ENCODE measurements around the gene CCDC57.

The CCDC57 gene

DNA sequence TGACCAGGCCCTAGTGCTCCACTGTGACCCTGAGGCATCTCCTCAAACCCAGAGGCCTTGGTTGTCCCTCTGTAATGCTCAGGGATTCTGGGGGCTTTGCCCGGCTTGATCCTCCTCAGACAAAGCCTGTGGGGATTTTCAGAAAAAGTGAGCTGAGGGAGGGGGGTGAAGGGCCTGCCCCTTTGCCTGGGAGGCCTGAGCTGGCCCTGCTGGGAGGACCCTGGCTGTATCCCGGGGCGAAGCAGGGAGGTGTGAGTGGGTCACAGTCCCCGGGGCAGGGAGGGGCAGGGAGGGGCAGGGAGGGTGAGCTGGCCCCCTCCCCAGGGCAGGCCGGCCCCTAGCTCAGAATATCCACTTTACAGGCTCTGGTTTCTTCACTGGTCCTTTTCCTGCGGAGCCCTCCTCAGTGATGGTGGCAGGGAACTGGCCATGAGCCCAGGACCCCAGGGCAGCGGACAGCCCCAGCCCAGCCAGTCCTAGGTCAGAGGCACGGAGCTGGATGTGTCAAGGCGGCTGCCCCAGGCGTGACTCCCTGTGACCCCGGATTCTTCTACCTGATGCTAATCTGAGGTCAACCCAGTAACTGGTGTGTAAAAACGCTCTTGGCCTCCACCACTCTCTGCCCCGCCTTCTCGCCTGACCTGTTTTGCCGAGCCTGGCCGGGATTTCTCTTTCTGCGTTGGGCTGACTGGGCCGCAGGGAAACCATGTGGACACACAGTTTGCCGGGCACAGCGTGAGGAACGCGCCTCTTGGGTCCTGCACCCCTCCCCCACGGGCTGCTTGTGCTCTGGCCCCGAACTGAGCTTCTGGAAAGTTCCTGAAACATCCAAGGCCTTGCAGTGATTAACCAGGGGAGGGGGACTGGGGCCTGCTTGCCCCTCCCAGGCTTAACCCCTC is 108.8 kb downstream of the CCDC57 start:
- no peak for DNase-seq

DNA sequence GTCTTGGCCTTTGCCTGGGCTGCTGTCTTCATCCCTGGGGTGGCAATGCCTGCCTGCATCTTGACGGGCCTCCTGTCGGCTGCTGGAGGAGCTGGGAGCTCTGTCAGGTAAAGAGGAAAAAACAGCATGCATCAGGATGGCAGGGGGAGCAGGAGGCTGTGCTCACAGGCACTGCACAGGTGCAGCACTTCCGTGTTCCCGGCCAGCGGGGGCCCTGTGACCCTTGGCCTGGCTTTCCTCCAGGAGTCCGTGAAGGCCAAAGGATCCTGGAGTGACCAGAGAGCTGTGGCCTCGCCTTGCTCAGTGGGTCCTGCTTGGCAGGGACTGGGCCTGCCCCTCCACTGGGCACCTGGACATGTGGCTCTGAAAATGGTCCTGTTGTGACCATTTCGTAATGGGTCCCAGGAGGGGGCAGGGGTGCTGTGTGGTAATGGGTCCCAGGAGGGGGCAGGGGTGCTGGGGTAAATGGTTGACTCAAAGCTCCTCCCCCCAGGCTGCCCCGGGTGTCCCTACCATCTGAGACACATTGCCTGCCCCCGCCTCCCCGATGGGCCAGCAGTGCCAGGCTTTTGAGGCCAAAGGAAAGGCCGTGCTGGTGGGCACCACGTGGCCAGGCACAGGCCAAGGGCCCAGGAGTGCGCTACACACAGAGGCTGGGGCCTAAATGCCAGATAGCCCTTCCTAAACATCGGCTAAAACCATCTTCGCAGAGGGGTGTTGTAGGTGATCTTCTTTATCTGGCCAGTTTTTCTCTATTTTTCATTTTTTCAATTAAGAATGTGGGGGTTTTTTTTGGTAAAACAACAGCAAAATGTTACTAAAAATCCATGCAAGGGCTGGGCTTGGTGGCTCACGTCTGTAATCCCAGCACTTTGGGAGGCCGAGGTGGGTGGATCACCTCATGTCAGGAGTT is 110.6 kb downstream of the CCDC57 start:
- DNase-seq: no peak

DNA sequence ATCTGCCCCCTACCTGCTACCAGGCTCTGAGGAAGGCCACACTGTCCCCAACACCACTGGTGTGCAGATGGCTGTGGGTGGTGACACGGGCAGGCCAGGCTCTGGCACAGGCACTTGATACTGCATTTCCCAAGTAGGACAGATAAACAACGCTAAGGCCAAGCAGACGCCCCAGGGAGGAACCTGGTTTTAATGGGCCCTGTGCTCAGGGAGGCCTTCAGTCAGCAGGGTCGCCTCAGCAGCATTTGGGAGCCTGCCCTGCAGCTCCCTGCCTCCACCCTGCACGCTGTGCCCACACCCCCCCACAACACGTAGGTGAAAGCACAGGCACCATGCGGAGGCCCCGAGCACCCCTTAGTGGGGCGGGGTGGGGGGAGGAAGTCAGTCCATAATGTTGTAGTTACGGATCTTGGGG is 111.3 kb downstream of the CCDC57 start:
- DNase-seq: no peak

DNA sequence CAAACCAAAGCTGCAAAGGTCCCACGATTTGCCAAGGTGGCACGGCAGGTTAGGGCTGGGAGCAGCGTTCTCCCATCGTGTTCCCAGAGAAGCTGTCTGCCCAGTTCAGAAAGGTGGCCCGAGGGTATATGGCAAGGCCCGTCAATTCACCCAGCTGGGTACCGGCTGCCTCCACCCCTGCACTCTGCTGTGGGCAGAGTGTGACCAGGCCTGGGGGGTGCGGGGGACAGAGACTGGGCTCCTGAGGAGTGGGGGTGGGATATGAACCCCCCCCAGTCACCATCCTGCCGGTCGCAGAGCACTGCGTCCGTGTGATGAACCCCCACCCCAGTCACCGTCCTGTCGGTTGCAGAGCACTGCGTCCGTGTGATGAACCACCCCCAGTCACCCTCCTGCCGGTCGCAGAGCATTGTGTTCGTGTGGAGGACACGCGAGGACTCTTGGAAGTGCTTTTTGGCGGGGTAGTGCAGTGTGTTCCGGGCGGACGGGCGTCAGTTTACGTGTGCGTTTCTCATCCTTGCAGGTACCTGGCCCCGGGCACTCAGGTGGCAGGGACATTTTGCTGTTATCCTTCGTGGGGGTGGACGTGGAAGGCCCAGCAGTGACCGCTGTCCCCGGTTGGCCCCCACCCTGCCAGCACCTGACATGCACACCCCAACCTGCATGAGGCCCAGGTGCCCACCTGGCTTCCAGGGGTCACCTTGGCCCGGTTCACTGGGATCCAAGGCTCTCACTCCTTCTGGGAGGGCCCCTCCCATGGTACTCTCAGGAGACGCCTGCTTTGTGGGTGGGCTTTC is 111.9 kb downstream of the CCDC57 start:
- DNase-seq: no peak

DNA sequence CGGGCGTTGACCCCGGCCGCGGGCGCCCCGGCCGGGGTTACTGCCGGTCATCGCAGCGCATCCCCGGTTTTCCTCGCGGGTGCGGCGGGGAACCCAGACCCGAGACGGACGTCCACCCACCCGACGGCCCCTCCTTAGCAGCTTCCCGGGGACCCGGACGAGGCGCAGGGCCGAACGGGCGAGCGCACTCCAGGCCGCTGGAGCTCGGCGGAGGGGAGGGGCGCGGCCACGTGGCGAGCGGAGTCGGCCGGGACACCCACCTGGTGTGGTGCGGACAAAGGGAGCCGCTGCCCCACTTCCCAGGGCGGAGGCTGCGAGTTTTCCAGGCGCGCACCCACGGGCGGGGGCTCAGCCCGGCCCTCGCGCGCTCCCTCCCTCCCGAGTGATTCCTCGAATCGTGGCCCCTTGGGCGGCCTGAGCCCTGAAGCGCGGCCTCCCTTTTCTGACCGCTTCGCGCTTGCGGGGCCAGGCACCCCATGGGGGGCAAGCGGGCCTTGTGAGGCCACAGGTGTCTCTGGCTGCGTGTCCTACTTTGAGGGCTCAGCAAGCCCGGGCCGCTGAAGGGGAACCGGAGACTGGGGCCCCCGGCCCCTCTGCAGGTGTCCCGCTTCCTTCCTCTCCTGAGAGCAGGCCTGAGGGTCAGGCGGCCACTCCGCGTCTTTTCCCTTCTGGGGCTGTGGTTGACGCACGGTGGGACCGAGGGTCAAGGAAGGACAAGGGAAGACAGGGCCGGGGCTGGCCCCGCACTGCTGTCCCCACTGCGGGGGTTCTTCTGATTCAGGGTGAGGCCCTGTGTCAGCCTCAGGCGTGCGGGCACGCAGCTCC is 113.5 kb downstream of the CCDC57 start:
- no peak for DNase-seq

DNA sequence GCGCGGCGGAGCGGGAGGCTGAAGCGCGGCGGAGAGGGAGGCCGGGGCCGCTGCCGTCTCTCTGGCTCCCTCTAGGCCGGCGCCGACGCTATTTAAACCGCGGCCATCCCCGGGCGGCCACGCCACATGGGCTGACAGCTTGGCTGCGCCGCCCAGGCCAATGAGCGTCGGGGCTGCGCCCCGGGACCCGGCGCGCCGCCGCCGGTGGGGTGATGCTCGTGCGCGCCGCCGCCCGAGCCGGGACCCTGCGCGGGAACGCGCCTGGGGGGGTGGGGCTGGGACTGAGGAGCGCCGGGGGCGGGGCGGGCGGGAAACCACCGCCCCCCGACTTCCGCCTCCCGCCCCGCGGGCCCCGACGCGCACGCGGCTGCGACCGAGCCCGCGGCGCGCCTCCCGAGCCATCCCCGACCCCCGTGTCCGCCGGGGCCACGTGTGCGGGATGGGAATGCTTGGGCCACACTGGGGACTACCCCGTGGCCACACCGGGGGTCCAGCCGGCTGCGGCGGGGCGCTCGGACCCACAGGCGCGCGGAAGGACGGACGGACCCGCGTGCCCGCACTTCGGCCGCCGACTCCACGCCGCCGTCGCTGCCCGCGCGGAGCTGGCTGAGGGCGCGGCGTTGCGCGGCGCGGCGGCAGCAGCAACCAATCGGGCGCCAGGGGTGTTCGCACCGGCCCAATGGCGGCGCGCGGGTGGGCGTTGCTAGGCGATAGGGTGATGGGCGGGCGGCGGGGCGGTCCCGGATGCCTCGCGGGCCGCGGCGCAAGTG is 114.3 kb downstream of the CCDC57 start, which contains the start of gene FASN:
FASN (minus strand) TSS at position 68 of the 770 bp plus-strand sequence. CDS start 1,791 bp downstream, outside the sequence.
- peak; percentile 95 for DNase-seq

GRCh38 chr17:82097919-82098168 is 114.8 kb downstream of the CCDC57 start:
- DNase-seq: no peak

GRCh38 chr17:82097184-82097918 is 115.3 kb downstream of the CCDC57 start:
- DNase-seq: peak; percentile 25

DNA sequence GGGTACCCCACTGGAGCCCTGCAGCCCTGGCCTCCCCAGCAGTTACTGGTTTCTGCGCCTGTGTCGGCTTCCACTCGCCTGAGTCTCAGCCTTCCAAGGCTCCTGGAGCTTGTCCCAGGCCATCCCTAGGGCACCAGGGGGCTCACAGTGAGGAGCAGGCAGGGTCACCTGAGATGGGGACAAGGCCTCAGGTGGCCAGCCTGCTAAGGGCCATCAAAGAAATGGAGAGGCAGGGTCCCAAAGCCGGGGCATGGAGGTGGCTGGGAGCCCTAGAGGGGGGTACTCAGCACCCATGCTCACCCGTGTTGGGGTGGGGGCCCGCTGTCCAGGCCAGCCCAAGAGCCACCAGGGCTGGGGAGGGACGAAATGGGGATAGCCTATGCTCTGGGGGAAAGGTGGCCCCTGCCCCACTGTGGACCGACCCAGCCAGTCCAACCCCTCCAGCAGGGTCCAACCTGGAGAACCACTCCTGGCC is 115.9 kb downstream of the CCDC57 start:
- no peak for DNase-seq

GRCh38 chr17:82095777-82096708 is 116.6 kb downstream of the CCDC57 start:
- no peak for DNase-seq

DNA sequence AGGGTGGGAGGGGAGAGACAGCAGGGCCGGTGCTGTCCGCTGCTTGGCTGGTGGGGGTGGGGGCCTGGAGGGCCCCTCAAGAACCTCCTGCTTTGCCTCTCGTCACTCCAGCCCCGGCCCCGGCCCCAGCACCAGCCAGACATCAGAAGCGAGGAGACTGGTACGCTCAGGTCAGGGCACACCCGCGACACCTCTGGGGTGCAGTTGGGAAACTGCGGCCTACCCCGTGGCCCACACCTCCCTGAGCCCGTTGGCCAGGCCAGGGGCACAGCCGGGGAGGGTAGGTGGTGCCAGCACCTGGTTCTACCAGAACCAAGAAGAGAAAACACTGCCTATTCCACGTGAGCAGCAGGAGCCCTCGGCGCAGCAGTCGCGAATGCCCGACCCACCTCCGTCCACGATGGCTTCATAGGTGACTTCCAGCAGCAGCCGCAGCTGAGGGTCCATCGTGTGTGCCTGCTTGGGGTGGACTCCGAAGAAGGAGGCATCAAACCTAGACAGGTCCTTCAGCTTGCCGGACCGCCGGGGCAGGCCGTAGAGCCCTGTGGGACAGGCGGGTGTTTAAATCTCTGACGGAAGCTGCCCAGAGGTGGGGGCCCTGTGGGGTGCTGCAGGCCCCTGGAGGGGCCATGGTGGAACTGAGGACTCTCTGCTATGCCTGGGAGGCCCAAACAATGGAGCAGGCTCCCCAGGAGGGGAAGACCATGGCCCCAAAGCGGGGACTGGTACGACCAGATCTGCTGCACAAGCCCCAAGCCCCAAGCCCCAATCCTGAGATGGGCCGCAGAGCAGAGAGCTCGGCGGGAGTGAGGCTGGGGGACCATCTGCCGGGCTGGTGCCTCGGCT is 117.5 kb downstream of the CCDC57 start:
- DNase-seq: no peak

- DNase-seq: no peak
Observed at GRCh38 chr17:82092995-82093751, 119.5 kb downstream of the CCDC57 start.

DNA sequence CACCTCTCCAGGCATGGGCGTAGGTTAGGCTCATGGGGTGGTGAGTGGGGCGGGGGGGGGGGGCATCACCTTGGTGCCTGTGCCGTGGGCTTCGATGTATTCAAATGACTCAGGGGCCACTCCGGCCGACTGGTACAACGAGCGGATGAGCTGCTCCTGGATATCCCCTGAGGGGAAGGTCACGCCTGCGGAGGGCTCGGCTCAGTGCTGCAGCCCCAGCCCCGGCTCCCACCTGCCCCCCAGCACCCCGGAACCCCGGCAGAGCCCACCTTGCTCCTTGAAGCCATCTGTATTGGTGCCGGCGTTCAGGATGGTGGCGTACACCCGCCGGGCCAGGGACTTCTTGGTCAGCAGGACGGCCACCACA is 120.0 kb downstream of the CCDC57 start:
- DNase-seq: no peak

GRCh38 chr17:82092094-82092586 is 120.5 kb downstream of the CCDC57 start:
- no peak for DNase-seq

DNA sequence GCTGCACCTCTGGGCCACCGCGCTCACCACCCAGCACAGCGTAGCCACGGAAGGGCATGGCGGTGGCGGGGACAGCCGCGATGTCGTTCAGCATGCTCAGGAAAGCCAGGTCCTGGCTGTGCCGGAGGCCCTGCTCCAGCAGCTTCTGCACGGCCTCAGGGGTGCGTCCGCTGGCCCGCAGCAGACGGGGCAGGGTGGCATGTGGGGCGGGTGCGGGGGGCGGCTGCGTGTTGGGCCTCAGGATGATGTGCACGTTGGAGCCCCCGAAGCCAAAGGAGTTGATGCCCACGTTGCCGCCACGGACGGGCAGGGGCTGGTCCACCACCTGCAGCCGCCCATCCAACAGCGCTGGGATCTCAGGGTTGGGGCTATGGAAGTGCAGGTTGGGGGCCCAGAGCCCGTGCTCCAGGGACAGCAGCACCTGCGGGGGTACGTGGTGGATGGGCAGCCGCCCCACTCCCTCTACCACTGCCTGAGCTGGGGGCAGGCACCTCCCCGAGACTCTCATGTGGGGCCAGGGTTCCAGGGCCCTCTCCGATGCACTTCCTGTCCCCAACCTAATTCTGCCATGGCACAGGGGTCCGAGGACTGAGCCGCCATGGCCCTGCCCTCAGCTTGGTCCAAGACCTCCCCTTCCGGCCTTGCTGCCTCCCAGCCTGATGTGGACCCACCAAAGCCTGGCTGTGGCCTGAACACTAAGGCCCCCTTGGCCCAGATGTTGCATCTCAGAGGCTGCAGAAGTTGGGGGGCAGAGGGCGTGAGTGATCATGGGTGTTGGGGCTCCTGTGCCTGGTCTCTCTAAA is 121.2 kb downstream of the CCDC57 start:
- DNase-seq: no peak

- DNase-seq: no peak
Observed at GRCh38 chr17:82090549-82091263, 121.9 kb downstream of the CCDC57 start.
